ENCODE data around the gene IFITM1.
"Not testable (repeated sequence)": the region's sequence is repeated elsewhere in the genome, so short reads cannot be mapped to it uniquely, and the experiment has no call there.

IFITM1 gene

GRCh38 chr11:282630-283360, 31.0 kb upstream of the IFITM1 start:
- FAIRE-seq: no peak

GRCh38 chr11:283405-284104, 30.3 kb upstream of the IFITM1 start:
- no peak for FAIRE-seq

GRCh38 chr11:284105-285020, 29.5 kb upstream of the IFITM1 start:
- no peak for FAIRE-seq

GRCh38 chr11:285021-285893, 28.6 kb upstream of the IFITM1 start:
- FAIRE-seq: no peak

GRCh38 chr11:285894-286220, 28.0 kb upstream of the IFITM1 start:
- FAIRE-seq: no peak

GRCh38 chr11:286977-287820, 26.6 kb upstream of the IFITM1 start:
- not testable (repeated sequence) for FAIRE-seq

- FAIRE-seq: no peak
Observed at GRCh38 chr11:287821-288477, 25.9 kb upstream of the IFITM1 start.

GRCh38 chr11:288478-289397, 25.1 kb upstream of the IFITM1 start, which contains the start of gene PGGHG:
PGGHG (plus strand) TSS chr11:289126; CDS start chr11:289817, 691 bp downstream.
- no peak for FAIRE-seq

- FAIRE-seq: no peak
Observed at GRCh38 chr11:289398-289711, 24.5 kb upstream of the IFITM1 start.

GRCh38 chr11:289712-290620, 23.9 kb upstream of the IFITM1 start:
- no peak for FAIRE-seq

GRCh38 chr11:290621-291231, 23.1 kb upstream of the IFITM1 start:
- FAIRE-seq: no peak

GRCh38 chr11:291281-292210, 22.3 kb upstream of the IFITM1 start:
- FAIRE-seq: no peak

GRCh38 chr11:292211-293121, 21.4 kb upstream of the IFITM1 start:
- FAIRE-seq: no peak

GRCh38 chr11:293271-293851, 20.5 kb upstream of the IFITM1 start:
- no peak for FAIRE-seq

GRCh38 chr11:293852-294661, 19.8 kb upstream of the IFITM1 start:
- FAIRE-seq: no peak

All from TTC549 (cell line).